C4-2B (cell line): ENCODE measurements around the gene SMIM8.
"Not testable (repeated sequence)": the region's sequence is repeated elsewhere in the genome, so short reads cannot be mapped to it uniquely, and the experiment has no call there.

Experiments used
- H3K27ac ChIP-seq: fragments of 450-650 bp; 2 replicates; pipeline ENCODE4 v1.5.1; 2017
- CTCF ChIP-seq: fragments of 450-650 bp; conservative IDR thresholded peaks from 2 replicates; pipeline ENCODE4 v1.5.1; 2017; ENCODE audit warnings: mild to moderate bottlenecking
- ZFX ChIP-seq: fragments of 450-650 bp; IDR thresholded peaks from 2 replicates; pipeline ENCODE4 v1.6.1; 2017

Gene SMIM8

DNA sequence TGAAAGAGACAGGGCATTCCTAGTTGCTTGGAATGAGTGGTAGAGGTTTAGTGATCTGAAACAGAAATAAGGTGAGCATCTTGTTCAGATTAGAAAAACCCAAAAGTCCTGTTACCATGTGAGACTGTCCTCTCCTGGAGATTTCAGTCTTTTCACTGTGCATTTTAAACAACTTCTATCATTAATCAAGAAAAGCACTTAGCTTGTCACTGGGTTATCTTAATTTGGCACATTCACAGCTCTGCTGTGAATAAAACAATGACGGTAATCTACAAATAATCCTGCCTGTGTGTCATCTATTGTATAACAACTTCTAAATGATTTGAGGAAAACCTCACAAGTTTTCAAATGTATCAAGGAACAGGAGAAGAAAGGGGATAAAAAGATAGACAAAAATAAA, 9.5 kb upstream of the SMIM8 start:
- H3K27ac ChIP-seq, result no peak overlapping the region
- TF ChIP-seq ZFX (no peak), CTCF (no peak)

DNA sequence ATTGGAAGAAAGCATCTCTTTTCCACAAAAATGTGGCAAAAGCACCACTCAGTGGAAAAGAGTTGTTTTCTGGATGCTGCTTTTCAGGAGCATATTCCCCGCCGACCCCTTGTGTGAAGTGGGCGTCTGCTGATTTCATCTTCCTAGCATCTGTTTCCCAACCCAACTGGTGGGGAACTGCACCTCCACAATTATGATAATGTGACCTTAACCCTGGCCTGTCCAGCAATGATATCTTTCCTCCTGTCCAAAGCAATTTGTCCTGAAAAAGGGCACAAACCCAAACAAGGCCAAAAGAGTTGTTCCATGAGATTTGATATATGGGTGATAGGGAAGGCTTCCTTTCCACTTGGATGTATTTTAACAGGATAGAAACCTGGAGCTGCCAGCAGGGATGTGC, 7.3 kb upstream of the SMIM8 start:
- no peak overlapping the region for H3K27ac ChIP-seq
- no peak for TF ChIP-seq CTCF
- TF ChIP-seq ZFX, result no peak

DNA sequence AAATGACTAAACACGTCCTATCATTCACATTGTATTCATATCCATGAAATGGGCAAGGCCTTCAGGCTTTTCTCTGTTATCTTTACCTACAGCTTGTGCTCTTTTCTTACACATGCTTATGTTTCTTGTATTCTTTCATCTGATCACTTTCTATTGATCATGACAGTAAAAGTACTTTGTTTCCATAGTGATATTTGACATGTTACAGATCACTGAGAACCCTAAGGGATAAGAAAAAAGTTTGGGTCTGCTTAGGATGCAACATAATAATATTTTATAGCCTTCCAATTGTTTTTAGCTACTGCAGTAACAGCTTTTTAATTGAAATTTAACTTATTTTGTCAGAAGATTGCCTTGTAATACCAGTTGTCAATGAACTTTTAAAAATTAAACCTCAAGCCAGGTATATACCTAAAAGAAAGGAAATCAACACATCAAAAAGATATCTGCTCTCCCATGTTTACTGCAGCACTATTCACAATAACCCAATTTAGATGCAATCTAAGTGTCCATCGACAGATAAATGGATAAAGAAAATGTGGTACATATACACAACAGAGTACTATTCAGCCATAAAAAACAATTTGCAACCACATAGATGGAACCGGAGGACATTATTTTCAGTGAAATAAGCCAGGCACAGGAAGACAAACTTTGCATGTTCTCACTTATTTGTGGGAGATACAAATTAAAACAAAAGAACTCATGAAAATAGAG, 3.0 kb upstream of the SMIM8 start:
- TF ChIP-seq CTCF (no peak), ZFX (no peak)
- no peak overlapping the region for H3K27ac ChIP-seq

DNA sequence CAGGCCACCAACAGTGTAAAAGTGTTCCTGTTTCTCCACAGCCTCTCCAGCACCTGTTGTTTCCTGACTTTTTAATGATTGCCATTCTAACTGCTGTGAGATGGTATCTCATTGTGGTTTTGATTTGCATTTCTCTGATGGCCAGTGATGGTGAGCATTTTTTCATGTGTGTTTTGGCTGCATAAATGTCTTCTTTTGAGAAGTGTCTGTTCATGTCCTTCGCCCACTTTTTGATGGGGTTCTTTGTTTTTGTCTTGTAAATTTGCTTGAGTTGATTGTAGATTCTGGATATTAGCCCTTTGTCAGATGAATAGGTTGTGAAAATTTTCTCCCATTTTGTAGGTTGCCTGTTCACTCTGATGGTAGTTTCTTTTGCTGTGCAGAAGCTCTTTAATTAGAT, 1.5 kb downstream of the SMIM8 start:
- not testable (repeated sequence) for H3K27ac ChIP-seq

DNA sequence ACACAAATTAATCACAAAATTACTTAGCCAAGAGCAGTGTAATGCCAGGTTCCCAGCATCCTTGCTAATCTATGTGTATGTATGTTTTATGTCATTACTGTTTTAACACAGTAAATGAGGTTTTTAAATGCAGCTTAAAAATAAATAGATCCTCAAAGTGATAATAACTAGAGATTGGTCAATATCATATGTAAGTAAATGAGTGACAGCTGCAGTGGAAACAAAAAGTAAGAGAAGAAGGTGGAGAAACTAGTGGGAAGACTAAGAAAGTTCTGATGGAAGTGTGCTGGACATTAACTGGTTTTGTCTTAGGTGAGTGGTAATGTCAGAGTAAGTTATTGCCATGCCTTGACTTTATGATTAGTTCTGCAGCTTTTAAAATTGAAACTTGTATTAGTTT, 8.6 kb downstream of the SMIM8 start:
- no peak overlapping the region for H3K27ac ChIP-seq
- no peak for TF ChIP-seq ZFX
- no peak for TF ChIP-seq CTCF

DNA sequence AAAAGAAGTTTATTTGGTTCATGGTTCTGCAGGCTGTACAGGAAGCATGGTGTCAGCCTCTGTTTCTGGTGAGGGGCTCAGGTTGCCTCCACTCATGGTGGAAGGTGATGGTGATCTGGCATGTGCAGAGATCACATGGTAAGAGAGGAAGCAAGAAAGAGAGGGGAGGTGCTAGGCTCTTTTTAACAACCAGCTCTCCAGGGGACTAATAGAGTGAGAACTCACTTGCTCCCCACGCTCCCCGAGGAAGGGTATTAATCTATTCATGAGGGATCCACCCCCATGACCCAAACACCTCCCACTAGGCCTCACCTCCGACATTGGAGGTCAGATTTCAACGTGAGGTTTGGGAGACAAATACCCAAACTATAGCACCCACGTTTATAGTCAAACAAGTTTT, 10.6 kb downstream of the SMIM8 start:
- no peak overlapping the region for H3K27ac ChIP-seq
- TF ChIP-seq ZFX (no peak), CTCF (no peak)

- no peak for TF ChIP-seq ZFX
- TF ChIP-seq CTCF, result no peak
- H3K27ac ChIP-seq, result no peak overlapping the region
Measured at GRCh38 chr6:87333591-87334181, 11.3 kb downstream of the SMIM8 start.

DNA sequence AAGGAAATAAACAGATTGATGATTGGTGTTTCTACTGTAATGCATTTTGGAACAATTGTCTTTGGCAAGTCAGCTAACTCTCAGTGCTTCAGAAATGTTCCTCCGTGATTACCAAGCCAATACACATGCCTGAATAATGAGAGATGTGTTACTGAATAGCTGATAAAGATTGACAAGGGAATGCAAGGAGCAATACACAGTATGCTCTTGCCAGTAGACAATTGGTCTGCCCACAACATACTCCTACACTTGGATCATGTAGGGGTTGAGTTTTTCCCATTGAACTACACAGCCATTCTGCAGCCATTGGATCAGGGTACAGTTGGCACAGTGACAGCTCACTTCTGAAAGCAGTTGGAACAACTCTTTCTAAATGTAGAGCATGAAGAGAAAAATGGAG, 12.3 kb downstream of the SMIM8 start:
- no peak overlapping the region for H3K27ac ChIP-seq
- TF ChIP-seq ZFX (no peak), CTCF (no peak)
